DLD1 (cell line): ENCODE results near the gene CPSF4.

Experiments used
- in situ Hi-C: cut with HindIII; loops from 2 replicates; pipeline ENCODE4 v1.10.0; 2017; ENCODE audit warnings: low sequenced_read_pairs

CPSF4 gene

DNA sequence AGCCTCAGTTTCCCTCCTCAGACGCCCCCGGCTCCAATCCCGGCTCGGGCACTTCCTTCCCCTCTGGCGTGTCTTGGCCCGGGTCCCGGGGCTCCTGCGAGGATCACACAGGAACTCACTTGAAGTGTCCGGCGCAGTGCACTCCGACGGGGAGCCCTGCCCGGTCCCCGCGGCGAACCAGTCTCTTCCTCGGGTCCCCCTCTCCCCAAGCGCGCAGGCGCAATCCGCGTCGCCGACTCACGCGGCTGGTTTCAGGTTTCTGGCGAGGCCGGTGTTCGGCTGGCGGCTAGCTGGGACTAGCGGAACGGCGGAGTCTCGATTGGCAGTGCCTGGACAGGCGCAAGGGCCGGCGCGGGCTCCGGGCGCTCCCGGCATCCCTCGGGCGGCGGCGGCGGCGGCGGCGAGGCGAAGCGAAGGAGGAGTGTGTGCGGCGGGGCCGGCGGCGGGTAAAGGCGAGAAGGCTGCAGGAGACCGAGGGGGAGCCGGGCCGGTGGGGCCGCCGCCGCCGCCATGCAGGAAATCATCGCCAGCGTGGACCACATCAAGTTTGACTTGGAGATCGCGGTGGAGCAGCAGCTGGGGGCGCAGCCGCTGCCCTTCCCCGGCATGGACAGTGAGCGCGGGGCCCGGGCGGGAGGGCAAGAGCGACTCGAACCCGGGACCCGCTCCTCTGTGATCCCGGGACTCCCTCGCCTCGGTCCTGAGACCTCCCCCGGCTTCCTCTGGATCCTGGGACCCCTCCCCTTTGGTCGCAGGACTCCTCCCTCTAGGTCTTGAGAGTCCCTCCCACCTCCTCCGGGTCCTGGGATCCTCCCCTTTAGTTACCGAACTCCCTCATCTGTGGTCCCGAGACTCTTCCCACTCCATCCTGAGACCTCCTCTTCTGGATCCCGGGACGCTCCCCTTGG lies at the start of gene CPSF4, which contains the start of gene PTCD1:
TSS of gene CPSF4 (plus strand) at position 371 of the 908 bp plus-strand sequence. CDS start at position 511, 140 bp downstream.
TSS of gene PTCD1 (minus strand) at position 226 of the 908 bp plus-strand sequence. CDS start 3,556 bp downstream, outside the sequence.
- in situ Hi-C loops = no loop called here

DNA sequence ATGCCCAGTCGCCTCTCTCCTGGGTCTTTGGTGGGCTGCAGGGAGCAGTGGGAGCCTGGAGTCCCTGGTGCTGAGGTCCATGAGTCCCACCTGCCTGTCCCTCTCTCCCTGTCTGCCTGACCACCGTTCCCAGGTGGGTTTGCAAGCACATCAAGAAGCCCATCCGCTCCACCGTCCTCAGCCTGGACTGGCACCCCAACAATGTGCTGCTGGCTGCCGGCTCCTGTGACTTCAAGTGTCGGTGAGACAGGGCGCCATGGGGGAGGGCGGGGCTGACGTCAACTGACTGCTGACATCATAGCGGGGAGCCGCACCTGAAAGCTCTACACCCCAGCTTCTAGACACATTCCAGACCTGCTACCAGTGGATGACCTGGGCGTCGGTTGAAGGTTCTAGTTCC lies 49.0 kb upstream of the CPSF4 start:
- in situ Hi-C loops = no loop called here

GRCh38 chr7:99390941-99391602 lies 47.7 kb upstream of the CPSF4 start:
- in situ Hi-C loops = no loop called here

DNA sequence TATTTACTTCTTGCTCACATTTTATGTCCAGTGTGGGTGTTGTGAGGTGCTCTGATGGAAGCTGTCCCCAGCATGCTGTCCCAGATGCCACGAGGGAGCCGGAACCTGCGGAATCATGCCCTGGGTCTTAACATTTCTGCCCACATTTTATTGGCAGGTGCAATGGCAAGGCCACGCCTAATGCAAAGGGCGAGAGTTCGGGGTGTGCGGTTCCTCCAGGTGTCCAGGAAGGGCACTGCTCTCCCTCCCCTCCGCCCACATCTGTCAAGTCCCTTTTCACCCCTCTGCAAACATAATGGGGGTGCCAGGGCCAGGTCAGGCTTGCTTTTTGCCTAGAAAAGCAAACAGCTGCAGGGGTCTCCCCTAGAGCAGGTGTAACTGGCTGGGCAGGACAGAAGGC lies 46.7 kb upstream of the CPSF4 start:
- in situ Hi-C loops = no loop called here

- in situ Hi-C loops = no loop called here
These were observed 45.9 kb upstream of the CPSF4 start for GRCh38 chr7:99392659-99393354.

DNA sequence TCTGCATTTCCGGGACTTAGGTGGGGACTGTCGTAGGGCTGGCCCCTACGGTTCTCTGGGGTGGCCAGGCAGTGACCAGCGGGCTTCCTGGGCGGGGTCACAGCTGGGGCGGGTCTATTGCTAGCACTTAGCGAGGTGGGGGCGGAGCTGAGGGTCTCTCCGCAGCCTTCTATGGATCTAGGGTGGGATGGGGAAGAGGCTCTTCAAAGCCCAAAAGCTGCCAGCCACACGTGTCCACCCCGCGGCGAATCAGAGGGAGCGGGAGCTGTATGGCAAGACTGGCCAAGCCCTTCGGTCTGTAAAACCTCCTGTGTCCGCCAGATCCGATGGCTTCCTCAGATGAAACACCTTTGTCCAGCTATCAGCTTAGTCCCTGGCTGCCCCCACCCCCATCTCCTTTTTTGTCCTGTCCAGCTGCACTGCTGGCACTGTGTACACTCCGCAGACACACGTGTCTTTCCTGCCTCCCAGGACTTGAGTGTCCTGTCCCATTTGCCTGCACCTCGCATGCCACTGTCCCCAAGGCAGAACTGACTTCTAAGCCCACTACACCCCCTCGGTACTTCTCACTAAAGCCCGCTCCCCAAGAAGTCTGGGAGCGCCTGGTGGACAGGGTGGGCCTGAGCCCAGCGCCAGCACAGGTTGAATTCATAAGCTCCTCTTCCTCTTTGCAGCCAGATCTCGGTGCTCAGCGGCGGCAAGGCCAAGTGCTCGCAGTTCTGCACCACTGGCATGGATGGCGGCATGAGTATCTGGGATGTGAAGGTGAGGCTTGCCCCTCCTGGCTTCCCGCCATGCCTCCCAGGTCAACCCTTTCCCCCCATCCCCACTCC lies 45.2 kb upstream of the CPSF4 start:
- in situ Hi-C loops = no loop called here

DNA sequence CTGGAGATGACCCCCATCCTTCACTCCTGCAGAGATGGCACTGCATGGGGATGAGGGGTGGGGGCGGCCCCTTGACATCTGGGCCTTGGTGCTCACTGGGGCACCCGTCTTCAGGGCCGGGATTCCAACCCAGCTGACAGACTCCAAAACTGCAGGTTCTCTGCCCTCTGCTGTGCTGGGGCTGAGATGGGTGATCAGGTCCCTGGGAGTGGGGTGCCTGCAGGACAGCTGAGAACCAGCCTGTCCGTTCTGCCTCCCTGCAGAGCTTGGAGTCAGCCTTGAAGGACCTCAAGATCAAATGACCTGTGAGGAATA lies 44.6 kb upstream of the CPSF4 start:
- in situ Hi-C loops = no loop called here

GRCh38 chr7:99395616-99396327 lies 43.0 kb upstream of the CPSF4 start:
- in situ Hi-C loops = no loop called here

DNA sequence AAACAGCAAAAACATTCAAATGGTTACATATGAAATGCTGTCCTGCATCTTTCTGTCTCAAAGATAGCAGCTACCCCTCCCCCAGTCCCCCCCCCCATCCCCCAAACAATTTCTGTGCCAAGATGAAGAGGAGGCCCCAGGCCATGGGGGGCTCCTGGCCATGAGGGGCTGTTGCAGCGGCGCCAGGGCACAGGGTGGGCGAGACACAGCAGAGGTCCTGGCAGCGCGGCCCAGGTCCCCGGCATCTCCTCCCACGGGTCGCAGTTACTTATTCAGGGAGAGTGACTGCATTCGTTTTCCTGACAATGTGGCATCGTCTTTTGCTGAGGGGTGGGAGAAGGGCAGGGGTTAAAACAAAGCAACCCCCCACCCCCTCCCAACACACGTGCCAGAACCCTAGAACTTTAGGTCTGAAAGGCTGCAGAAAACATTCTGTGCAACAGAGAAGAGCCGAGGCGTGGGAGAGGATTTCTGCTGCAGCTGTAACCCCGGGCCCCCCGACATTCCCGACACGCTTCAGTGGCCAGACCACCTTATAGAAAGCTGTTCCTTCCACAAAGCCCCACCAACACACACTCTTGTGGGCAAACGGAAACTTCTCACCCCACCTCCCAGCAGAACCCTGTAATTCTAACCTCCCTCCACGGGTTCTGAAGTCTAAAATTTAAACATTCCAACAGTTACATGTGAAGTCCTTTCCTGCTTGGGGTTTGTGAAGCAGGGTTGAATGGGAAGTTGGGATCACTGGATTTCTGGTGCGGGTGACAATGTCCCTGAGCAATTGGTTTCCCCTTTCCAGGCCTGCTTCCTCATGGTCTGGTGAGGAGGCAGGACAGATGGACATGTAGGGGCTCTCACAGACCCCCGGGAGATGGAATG lies 42.1 kb upstream of the CPSF4 start:
- in situ Hi-C loops = no loop called here

- in situ Hi-C loops = no loop called here
These were observed 41.3 kb upstream of the CPSF4 start for GRCh38 chr7:99397297-99397983.

DNA sequence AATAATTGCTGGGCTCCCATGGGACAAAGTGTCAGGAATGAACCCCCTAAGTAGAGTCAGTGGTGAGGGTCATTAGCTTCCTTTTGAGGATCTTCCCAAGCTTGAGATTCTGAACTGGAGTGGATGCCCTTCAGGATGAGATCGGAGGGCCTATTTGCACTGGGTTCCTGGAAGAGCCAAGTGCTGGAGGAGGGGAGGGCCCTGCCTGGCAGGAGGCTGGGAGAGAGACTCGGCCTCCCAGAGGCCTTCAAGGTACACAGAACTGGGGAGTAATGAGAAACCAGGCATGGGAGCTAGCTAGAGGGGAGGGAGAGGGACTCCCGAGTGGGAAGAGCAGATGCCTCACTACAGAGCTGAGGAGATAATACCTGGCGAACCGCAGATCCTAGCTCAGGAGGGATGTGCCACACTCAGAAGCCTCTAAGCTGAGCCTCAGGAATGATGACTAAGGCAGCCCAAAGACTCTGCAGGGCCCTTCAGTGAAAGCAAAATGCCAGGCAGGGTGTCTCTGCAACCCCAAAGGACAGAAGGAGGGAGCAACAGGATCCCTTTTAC lies 39.8 kb upstream of the CPSF4 start:
- in situ Hi-C loops = no loop called here

DNA sequence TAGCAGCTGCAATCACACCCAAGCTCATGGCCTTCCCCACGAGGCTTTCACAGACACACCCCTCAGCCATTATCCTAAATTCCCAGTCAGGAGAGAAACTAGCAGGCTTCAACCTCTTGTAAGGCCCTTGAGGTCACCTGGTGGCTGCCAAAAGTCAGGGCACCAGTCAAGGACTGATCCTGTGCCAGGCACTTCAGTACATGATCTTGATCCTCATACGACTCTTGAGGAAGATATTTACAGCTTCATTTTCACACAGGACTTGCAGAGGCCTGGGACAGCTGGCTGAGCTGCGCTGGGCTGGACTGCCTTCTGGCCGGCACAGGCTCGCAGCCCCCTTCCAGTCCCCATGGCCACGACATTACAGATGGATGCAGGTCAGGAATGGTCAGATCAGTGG lies 39.1 kb upstream of the CPSF4 start:
- in situ Hi-C loops = no loop called here

DNA sequence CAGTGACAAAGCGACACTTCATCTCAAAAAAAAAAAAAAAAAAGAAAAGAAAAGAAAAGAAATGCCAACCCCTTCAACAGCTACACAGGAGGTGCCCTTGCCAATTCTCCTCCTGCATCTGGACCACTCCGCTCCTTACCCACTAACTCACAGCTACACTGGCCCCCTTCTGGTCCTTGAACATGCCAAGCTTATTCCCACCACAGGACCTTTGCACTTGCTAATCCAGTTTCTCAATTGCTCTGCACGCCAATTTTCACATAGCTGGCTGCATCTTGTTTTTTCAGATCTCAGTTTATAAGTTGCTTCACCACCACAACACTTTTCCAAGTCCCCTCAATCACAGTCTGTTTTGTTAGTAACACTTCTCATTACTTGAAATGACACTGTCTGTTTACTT lies 35.9 kb upstream of the CPSF4 start:
- in situ Hi-C loops = no loop called here

DNA sequence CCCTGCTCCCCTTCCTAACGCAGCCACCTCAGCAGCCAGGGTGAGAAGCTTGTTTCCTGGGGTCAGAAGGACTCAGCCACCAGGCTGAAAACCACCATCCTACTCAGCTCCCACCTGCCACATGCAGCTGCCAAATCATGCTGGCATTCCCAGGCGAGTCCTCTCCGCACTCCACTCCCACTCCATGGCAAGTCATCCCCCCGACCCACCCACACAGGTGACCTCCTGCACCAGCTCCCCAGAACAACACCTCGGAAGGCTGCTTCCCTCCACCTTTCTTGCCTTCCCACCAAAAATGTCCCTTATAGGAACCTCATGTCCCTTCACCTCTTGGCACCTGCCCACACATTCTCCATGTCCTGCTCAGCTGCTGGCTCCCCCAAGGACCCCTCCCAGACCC lies 35.0 kb upstream of the CPSF4 start:
- in situ Hi-C loops = no loop called here

GRCh38 chr7:99404235-99404976 lies 34.3 kb upstream of the CPSF4 start:
- in situ Hi-C loops = no loop called here

- in situ Hi-C loops = no loop called here
These were observed 33.8 kb upstream of the CPSF4 start for GRCh38 chr7:99404977-99405320.

GRCh38 chr7:99406557-99406956 lies 32.2 kb upstream of the CPSF4 start:
- in situ Hi-C loops = no loop called here
